AG10803 (cell line): ENCODE results near the gene CD209.
"Not testable (repeated sequence)": the region's sequence is repeated elsewhere in the genome, so short reads cannot be mapped to it uniquely, and the experiment has no call there.

ENCODE experiments used
- DNase-seq: peaks from one replicate; pipeline ENCODE4 v3.0.0; 2010; ENCODE audit warnings: low read depth
- H3K4me3 ChIP-seq: 2 replicates; pipeline ENCODE4 v1.5.1; 2011; ENCODE audit warnings: mild to moderate bottlenecking, low read length, control low read depth
- TF ChIP-seq, protein P1 (sequence below): conservative IDR thresholded peaks from 2 replicates; pipeline ENCODE4 v1.5.1; 2011; ENCODE audit warnings: mild to moderate bottlenecking, low read length, control low read depth, inconsistent platforms

The CD209 gene

DNA sequence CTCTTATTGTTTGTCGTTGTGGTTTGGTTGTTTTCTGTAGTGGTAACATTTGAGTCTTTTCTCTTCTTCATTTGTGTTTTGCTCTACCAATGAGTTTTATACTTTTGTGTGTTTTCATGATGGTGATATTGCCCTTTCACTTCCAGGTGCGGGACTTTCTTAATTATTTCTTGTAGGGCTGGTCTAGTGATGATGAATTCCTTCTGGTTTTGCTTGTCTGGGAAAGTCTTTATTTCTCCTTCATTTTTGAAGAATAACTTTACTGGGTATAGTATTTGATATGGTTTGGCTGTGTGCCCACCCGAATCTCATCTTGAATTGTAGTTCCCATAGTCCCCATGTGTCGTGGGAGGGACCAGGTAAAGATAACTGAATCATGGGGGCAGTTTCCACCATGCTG lies 8.9 kb upstream of the CD209 start:
- no peak for DNase-seq
- TF ChIP-seq, protein P1, sequence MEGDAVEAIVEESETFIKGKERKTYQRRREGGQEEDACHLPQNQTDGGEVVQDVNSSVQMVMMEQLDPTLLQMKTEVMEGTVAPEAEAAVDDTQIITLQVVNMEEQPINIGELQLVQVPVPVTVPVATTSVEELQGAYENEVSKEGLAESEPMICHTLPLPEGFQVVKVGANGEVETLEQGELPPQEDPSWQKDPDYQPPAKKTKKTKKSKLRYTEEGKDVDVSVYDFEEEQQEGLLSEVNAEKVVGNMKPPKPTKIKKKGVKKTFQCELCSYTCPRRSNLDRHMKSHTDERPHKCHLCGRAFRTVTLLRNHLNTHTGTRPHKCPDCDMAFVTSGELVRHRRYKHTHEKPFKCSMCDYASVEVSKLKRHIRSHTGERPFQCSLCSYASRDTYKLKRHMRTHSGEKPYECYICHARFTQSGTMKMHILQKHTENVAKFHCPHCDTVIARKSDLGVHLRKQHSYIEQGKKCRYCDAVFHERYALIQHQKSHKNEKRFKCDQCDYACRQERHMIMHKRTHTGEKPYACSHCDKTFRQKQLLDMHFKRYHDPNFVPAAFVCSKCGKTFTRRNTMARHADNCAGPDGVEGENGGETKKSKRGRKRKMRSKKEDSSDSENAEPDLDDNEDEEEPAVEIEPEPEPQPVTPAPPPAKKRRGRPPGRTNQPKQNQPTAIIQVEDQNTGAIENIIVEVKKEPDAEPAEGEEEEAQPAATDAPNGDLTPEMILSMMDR: no peak
- no peak overlapping the region for H3K4me3 ChIP-seq

DNA sequence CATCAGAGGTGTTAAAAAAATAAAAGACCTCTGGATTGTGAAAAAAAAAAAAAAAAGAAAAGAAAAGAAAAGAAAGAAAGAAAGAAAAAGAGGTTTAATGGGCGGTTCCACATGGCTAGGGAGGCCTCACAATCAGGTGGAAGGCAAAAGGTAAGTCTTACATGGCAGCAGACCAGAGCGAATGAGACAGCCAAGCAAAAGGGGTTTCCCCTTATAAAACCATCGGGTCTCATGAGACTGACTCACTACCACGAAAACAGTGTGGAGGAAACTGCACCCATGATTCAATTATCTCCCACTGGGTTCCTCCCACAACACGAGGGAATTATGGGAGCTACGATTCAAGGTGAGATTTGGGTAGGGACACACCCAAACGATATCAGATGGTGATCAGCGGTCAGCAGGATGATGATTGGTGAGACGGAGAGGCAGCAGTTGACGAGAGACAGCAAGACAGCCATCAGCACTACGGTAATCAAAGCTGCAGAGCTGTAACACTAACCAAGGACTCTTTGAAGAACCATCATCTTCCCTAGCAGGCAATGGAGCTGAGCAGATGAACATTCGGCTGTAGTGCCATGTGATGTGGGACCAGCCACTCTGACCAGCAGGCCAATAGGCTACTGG lies 3.9 kb upstream of the CD209 start:
- H3K4me3 ChIP-seq: no peak overlapping the region
- no peak for DNase-seq
- TF ChIP-seq, protein P1: no peak

DNA sequence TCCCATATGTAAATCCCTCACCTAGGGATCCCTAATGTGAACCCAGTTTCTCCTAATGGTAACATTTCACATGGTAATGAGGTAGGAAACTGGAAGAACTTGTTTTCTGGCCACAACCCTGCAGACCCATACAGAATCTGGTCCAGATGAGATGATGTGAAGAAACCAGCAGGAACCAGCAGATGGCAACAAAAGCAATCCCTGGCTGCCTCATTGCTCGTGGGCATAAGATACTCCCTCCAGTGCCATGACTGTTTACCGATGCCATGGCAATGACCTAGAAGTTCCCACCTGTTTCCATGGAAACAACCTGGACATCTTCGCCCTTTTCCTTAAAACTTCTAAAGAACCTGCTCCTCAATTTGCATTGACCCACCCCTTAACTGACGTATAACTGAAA lies 1.4 kb upstream of the CD209 start:
- no peak overlapping the region for H3K4me3 ChIP-seq
- no peak for DNase-seq
- TF ChIP-seq, protein P1: peak; percentile 11; the same call in 1 of the 2 replicates

DNA sequence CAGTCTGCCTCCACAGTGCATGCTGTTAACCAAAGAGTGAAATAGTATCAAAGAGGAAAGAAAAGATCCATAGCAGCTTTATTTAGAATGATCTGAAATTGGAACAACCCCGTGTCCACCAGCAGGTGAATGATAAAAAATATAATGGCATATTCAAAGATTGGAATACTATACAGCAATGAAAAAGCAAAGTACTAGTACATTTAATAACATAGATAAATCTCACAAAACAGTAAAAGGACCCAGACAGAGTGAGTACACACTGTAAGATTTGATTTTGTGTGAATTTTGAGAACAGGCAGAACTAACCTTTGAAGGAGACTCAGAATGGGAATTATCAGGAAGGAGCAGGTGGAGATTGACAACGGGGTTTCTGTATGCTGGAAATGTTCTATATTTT lies 837 bp upstream of the CD209 start:
- H3K4me3 ChIP-seq: no peak overlapping the region
- TF ChIP-seq, protein P1: no peak
- no peak for DNase-seq

DNA sequence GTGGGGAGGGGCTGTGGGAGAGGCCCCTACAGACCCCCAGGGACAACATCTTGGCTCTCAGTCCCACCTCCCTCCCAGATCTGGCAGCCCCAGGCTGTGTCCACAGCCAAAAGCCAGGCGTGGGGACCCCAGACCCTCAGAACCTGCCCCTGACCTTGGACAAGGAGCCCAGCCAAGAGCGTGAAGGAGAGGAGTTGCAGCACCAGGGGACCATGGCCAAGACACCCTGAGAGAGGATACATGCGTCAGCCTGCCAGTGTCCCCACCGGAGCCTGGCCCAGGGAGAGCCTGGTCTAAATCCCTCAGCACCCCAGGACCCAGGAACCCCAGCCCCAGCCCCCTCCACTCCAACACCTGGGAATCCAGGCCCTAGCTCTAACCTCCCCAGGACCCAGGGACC lies 1.0 kb downstream of the CD209 start:
- DNase-seq, H3K4me3 ChIP-seq: not testable (repeated sequence)

DNA sequence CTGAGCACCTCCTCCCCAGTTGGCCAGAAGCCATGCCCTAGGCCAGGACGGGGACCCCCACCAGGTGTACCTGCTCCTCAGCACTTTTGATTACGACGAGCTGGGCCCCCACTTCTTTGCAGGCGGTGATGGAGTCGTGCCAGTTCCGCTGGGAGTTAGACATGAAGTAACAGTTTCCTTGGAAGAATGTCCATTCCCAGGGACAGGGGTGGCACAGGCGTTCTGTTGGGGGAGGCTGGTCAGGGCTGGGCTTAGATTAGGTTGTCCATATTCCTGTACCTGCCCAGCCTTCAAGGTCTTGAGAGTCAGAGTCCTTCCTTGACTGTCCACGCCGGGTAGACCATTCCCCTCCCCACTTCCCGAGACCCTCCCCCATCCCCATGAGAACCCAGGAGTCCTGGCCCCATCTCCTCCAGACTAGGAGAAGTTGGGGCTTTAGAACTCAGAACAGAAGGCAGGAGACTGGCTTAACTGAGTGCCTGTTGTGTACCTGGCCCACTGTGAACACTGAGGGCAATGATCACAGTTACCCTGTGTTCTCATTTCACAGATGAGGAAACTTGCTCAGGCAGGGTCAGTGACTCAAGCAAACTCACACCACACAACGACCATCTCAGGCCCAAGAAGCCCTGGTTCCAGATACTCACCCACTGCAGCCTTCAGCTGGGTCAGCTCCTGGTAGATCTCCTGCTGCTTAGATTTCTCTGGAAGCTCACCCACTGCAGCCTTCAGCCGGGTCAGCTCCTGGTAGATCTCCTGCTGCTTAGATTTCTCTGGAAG lies 2.3 kb downstream of the CD209 start:
- H3K4me3 ChIP-seq: no peak overlapping the region
- TF ChIP-seq, protein P1: no peak
- DNase-seq: no peak

DNA sequence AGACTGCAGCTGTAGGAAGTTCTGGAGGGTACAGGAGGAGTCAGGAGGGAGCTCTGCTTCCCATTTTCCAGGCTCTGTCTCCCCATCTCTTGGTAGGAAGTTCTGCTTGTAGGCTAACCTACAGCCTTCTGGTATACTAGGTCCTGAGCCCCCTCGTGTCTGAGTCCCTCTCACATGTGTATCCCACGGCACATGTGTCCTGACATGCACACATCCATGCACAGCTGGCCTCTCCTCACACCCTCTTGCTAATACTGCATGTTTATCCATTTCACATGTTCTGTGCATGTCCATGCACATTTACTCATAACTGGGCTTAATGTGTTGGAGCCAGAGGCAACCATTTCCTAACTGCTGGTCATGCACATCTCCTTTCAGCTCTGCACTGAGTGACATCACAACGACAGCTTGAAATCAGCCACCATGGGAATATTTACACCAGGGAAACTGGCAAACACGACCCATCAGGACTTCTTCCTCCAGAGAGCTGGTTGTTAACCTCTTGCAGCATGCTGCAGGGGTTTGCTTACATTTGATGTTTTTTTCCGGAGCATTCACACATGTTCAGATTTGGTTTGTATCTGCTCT lies 3.0 kb downstream of the CD209 start:
- TF ChIP-seq, protein P1: no peak
- no peak overlapping the region for H3K4me3 ChIP-seq
- no peak for DNase-seq
